Endothelial cell of umbilical vein (primary cell): ENCODE measurements around the gene EMC8. TPM values are rescaled to one million over a fixed set of nuclear protein-coding genes. Genes with fewer than 3 reads are reported as not detected.

Experiments
- BruUV-seq: library from RNA; stranded (reverse); fragments of 400-500 nt; replicated peaks from 2 replicates; lab custom pipeline; 2021; lab: Mats Ljungman, UMichigan
- CTCF ChIA-PET: fragments of 300-600, 350-600 bp; sonication (Branson Sonifier 250); formaldehyde crosslinking; loops from one replicate; lab custom pipeline; 2021; ENCODE audit warnings: antibody characterized with exemption, inconsistent platforms; lab: Charles Lee
- POLR2A ChIA-PET: fragments of 300-600, 350-600 bp; sonication (Branson Sonifier 250); formaldehyde crosslinking; loops from one replicate; lab custom pipeline; 2021; ENCODE audit warnings: antibody characterized with exemption, inconsistent platforms; lab: Charles Lee
- DNase-seq: peaks from one replicate; pipeline ENCODE4 v3.0.0-alpha.2; 2011; ENCODE audit warnings: low read depth, low spot score
- FAIRE-seq: peaks from 2 replicates; lab custom pipeline; 2011; peaks lifted over from hg19 to GRCh38; lab: Jason Lieb, UNC
- H2AFZ ChIP-seq: 2 replicates; pipeline ENCODE4 v1.6.0; 2012; ENCODE audit warnings: low read depth, low read length, control low read depth, inconsistent platforms
- H3K27ac ChIP-seq: 2 replicates; pipeline ENCODE4 v1.5.1; 2011; ENCODE audit warnings: low read depth, mild to moderate bottlenecking, control low read depth, low read length, moderate library complexity; ENCODE audit not compliant: insufficient read depth
- H3K27me3 ChIP-seq, 2 experiments: 2 replicates each; pipeline versions ENCODE4 v1.6.0 to v1.6.1; 2011; ENCODE audit warnings: low read length in 2 of 2, mixed read lengths in 1 of 2; ENCODE audit not compliant: control insufficient read depth in 2 of 2, insufficient read depth in 2 of 2
- H3K36me3 ChIP-seq, 2 experiments: 2 replicates in 1 of 2; 3 replicates in 1 of 2; pipeline ENCODE4 v1.5.1; 2011; ENCODE audit warnings: low read length in 2 of 2, mild to moderate bottlenecking in 1 of 2, moderate library complexity in 1 of 2; ENCODE audit not compliant: control insufficient read depth in 2 of 2, insufficient read depth in 2 of 2; ENCODE audit errors: extremely low read depth in 1 of 2
- H3K4me1 ChIP-seq: 3 replicates; pipeline ENCODE4 v1.5.1; 2011; ENCODE audit warnings: mild to moderate bottlenecking, low read length; ENCODE audit not compliant: control insufficient read depth, insufficient read depth; ENCODE audit errors: extremely low read depth
- H3K4me2 ChIP-seq: 2 replicates; pipeline ENCODE4 v1.6.1; 2011; ENCODE audit warnings: low read length, control low read depth, mixed read lengths; ENCODE audit not compliant: insufficient read depth
- H3K4me3 ChIP-seq, 3 experiments: fragments of 200-600 bp in 1 of 3; sonication (generic), shearing (Covaris generic) in 1 of 3; replicated peaks in 1 of 3; 2 replicates each; pipeline ENCODE4 v1.5.1; 2011 to 2016; ENCODE audit warnings: control low read depth in 3 of 3, low read length in 3 of 3, mild to moderate bottlenecking in 2 of 3, inconsistent platforms in 1 of 3, low read depth in 1 of 3, moderate library complexity in 1 of 3; ENCODE audit not compliant: insufficient read depth in 1 of 3
- H3K79me2 ChIP-seq: 2 replicates; pipeline ENCODE4 v1.6.0; 2012; ENCODE audit warnings: low read length, inconsistent platforms; ENCODE audit not compliant: control insufficient read depth, insufficient read depth
- H3K9ac ChIP-seq: replicated peaks from 2 replicates; pipeline ENCODE3; 2011; ENCODE audit warnings: low read length, control low read depth; ENCODE audit not compliant: insufficient read depth; ENCODE audit errors: extremely low read depth
- H3K9me1 ChIP-seq: replicated peaks from 3 replicates; pipeline ENCODE4 v1.6.0; 2011; ENCODE audit warnings: mild to moderate bottlenecking, low read length; ENCODE audit not compliant: control insufficient read depth, insufficient read depth; ENCODE audit errors: extremely low read depth
- H3K9me3 ChIP-seq: replicated peaks from 2 replicates; pipeline ENCODE4 v1.5.1; 2012; ENCODE audit warnings: low read length, inconsistent platforms; ENCODE audit not compliant: control insufficient read depth, insufficient read depth
- H4K20me1 ChIP-seq: replicated peaks from 2 replicates; pipeline ENCODE3; 2011; ENCODE audit warnings: mild to moderate bottlenecking, low read length; ENCODE audit not compliant: control insufficient read depth, insufficient read depth; ENCODE audit errors: extremely low read depth
- CTCF ChIP-seq, 2 donors: IDR thresholded peaks; 1 replicate in 1 of 2; 2 replicates in 1 of 2; pipeline ENCODE4 v1.5.1; 2011; ENCODE audit warnings: low read length in 2 of 2, mild to moderate bottlenecking in 2 of 2, moderate library complexity in 2 of 2, control low read depth in 1 of 2, inconsistent platforms in 1 of 2, low read depth in 1 of 2; ENCODE audit not compliant: insufficient read depth in 1 of 2; ENCODE audit errors: extremely low read depth in 1 of 2
- EZH2 ChIP-seq: IDR thresholded peaks from 2 replicates; pipeline ENCODE4 v1.6.1; 2012; ENCODE audit warnings: borderline replicate concordance, low read depth, mild to moderate bottlenecking, moderate library complexity, low read length, inconsistent platforms; ENCODE audit not compliant: severe bottlenecking
- FOS ChIP-seq: IDR thresholded peaks from 2 replicates; pipeline ENCODE4 v1.6.1; 2011; ENCODE audit warnings: mild to moderate bottlenecking, low read length, moderate library complexity, borderline replicate concordance; ENCODE audit not compliant: insufficient read depth
- GATA2 ChIP-seq: IDR thresholded peaks from 2 replicates; pipeline ENCODE4 v1.7.0; 2011; ENCODE audit warnings: low read depth, mild to moderate bottlenecking, moderate library complexity, mixed read lengths, low read length; ENCODE audit not compliant: insufficient read length, insufficient read depth
- JUN ChIP-seq: IDR thresholded peaks from 2 replicates; pipeline ENCODE4 v1.6.1; 2011; ENCODE audit warnings: borderline replicate concordance, low read depth; ENCODE audit not compliant: insufficient read length, insufficient read depth
- MAX ChIP-seq: IDR thresholded peaks from 2 replicates; pipeline ENCODE4 v1.6.1; 2011; ENCODE audit not compliant: insufficient read depth, insufficient read length
- MYC ChIP-seq: IDR thresholded peaks from one replicate; pipeline ENCODE4 v1.6.1; 2011; ENCODE audit warnings: mild to moderate bottlenecking, low read depth, low read length
- POLR2A ChIP-seq: IDR thresholded peaks from 2 replicates; pipeline ENCODE4 v1.6.1; 2012; ENCODE audit warnings: low read depth, mild to moderate bottlenecking, control low read depth, low read length
- POLR2AphosphoS5 ChIP-seq: IDR thresholded peaks from 2 replicates; pipeline ENCODE4 v1.6.1; 2012; ENCODE audit warnings: low read depth, mild to moderate bottlenecking, control low read depth, low read length, moderate library complexity; ENCODE audit not compliant: insufficient read depth
- dilution Hi-C: fragments of 300-500 bp; cut with MboI; formaldehyde crosslinking; loops from one replicate; pipeline ENCODE4 v1.15.0; 2019; ENCODE audit warnings: low sequenced_read_pairs; ENCODE audit not compliant: extremely low pct_ligation_motif_present
- intact Hi-C: fragments of 100-400 bp; cut with micrococcal nuclease; formaldehyde crosslinking; loops from one replicate; pipeline ENCODE4 v1.10.0; 2022
- polyA plus RNA-seq, 4 experiments: library from polyadenylated mRNA; depleted of rRNA in 3 of 4; stranded (reverse) in 3 of 4; unstranded in 1 of 4; fragments of >200 nt; gene quantifications; 2 replicates each; pipeline versions ENCODE4 v1.2.1 to v1.2.3, GENCODE V29; 2011 to 2012; ENCODE audit warnings: missing spikeins in 1 of 4
- total RNA-seq: library from RNA; stranded (reverse); gene quantifications from 2 replicates; pipeline ENCODE4 v1.2.3, GENCODE V29; 2021

The EMC8 gene
- total and polyA plus RNA-seq, 2 donors (not counting 3 experiments of a cell fraction or from before 2014, with no cell fraction given) = 51.2 to 59.6 TPM

DNA sequence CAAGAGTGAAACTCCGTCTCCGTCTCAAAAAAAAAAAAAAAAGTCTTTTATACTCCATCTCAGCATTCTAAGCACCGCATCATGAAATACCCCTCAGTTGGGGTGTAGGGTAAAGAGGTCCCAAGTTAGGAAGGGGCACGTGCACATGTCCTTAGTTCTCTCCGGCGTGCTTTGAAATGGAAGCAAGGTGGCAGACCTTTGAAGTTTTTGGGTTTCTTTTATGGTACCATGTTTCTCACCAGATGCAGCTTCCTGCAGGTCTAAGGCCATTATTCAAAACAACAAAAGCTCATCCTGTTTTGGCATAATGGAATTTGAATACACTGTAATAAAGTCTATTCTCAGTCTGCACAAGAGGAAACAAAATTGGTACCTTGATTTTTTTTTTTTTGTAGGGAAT, 9.6 kb downstream of the EMC8 start:
- Histone ChIP-seq H3K4me2 (no peak overlapping the region), H3K9me3 (no peaks in the 10 kb centered on the region), H4K20me1 (no peaks in the 10 kb centered on the region), H3K4me1 (peaks cover 11% of the 10 kb centered on the region), H3K36me3 (peaks cover 8 to 24% of the 10 kb centered on the region in 2 experiments), H3K27me3 (no peaks in the 10 kb centered on the region), H3K27ac (no peak overlapping the region), H3K79me2 (peaks cover 82% of the 10 kb centered on the region), H3K9me1 (no peaks in the 10 kb centered on the region), H3K4me3 (no peak overlapping the region), H2AFZ (no peak overlapping the region), H3K9ac (no peak overlapping the region)
- ChIA-PET POLR2A (no interaction called here), CTCF (interaction anchor here (1.3 to 1.8 kb wide), 2 partner anchors 7 to 11 kb away, joined by 4 to 6 read pairs; no protein-coding TSS in a partner anchor)
- FAIRE-seq (peak; percentile 87), DNase-seq (peak; percentile 44)
- TF ChIP-seq POLR2AphosphoS5 (no peak), POLR2A (no peak), EZH2 (no peak), FOS (no peak), CTCF (IDR thresholded peaks at IDR 0.05; ENCODE audit: extremely low read depth in 1 of 2, insufficient read depth in 1 of 2, low read depth in 1 of 2, low read length in 2 of 2) (no peak), GATA2 (no peak), MAX (no peak), JUN (no peak), MYC (no peak)
- dilution Hi-C loops (no loop called here), intact Hi-C loops (no loop called here)
- BruUV-seq = no TSS peak
